GM10248 (cell line): ENCODE measurements around the gene NYAP1.
"Not testable (repeated sequence)": the region's sequence is repeated elsewhere in the genome, so short reads cannot be mapped to it uniquely, and the experiment has no call there.

Experiments
- CTCF ChIA-PET: fragments of 300-600 bp; sonication (Branson Sonifier 250); formaldehyde crosslinking; extraction: SDS; loops from one replicate; lab custom pipeline; 2021; ENCODE audit warnings: antibody characterized with exemption; lab: Yijun Ruan, JAX
- POLR2A ChIA-PET: fragments of 350-650 bp; sonication (Branson Sonifier 250); formaldehyde crosslinking; extraction: SDS; loops from one replicate; lab custom pipeline; 2020; ENCODE audit warnings: antibody characterized with exemption; lab: Yijun Ruan, JAX
- DNase-seq: peaks from one replicate; pipeline ENCODE4 v3.0.0; 2012; ENCODE audit errors: extremely low spot score
- CTCF ChIP-seq: IDR thresholded peaks from 2 replicates; pipeline ENCODE4 v1.5.1; 2012; ENCODE audit warnings: mild to moderate bottlenecking, low read depth; ENCODE audit errors: extremely low read depth, missing control alignments, control extremely low read depth

Gene NYAP1

DNA sequence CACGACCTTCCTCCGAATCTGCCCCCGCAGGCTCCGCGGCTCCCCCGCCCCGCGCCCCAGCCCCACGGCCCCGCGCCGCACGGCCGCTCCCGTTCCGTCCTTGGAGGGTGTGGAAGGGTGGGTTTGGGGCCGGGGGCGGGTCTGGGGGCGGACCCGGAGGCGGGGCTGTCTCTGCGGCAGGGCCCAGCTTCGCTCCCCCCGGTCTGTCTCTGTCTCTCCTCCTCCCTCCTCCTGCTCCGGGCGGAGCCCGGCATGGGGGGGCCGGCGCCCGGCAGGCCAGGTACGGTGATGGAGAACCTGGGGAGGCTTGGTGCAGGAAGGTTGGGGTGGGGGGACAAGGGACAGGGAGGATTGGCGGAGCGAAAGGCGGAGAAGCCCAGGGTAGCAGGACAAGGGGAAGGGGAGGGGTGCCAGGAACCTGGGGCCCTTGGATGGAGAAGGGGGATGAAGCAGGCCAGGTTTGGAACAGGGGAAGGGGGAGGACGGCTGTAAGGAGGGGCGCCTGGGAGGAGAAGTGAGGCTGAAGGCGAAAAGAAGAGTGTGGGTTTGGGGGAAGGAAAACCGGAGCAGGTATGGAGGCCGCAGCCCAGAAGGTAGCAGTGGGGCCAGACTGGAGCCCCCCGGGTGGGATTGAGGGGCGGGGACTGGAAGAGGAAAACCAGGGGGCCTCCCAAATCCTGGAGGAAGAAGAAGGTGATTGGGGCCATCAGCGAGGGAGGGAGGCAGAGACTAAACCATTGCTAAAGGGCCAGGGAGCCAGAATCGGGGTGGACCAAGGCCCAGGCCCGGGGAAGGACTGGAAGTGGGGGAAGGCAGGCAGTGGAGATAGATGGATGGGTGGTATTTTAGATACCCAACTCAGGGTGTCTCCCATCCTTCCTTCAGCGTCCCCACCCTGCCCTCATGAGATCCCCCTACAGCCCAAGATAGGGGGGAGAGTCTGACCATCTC is at the start of gene NYAP1:
TSS of gene NYAP1 (plus strand) at position 206 of the 951 bp plus-strand sequence. CDS start 1,385 bp downstream, outside the sequence.
- TF ChIP-seq CTCF = no peak
- POLR2A ChIA-PET = no interaction called here
- CTCF ChIA-PET = interaction anchor here (1.3 to 2.4 kb wide), 4 partner anchors 13 to 105 kb away, joined by 3 to 18 read pairs (median 8); no protein-coding TSS in a partner anchor
- DNase-seq = peak; percentile 58

DNA sequence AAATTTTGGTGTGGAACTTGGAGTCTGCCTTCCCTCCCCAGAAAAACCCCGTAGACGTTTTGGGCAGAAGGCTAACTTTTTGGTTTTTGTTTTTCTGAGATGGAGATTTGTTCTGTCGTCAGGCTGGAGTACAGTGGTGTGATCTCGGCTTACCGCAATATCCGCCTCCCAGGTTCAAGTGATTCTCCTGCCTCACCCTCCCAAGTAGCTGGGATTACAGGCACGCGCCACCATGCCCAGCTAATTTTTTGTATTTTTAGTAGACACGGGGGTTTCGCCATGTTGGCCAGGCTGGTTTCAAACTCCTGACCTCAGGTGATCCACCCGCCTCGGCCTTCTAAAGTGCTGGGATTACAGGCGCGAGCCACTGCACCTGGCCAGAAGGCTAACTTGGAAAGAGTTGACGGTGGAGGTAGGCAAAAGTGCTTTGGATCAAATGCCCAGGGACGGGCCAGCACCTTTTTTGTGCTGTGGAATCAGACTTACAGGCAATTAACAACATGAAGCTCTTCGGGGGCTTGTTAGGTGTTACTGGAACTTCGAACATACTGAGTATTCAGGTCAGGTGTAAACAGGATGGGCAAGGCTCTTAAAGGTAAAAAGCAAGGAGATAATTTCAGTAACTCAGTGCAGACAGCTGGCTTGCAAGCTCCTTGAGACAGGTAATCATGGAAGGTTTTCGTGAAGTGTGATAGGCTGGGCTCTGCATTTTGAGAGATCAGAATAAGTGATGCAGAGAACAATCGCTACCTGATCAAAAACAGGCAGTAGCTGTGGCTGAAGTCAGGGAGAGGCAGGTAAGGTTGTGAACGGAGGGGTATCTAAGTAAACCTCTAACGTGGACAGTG is 49.2 kb upstream of the NYAP1 start:
- ChIA-PET POLR2A (no interaction called here), CTCF (interaction anchor here (0.7 to 1.8 kb wide), 5 partner anchors 17 to 271 kb away, joined by 3 to 5 read pairs (median 3); partner anchors contain the start of gene POP7)
- DNase-seq = no peak
- TF ChIP-seq CTCF = no peak

- DNase-seq = peak; percentile 46
- ChIA-PET CTCF (interaction anchor here (1.3 to 5.1 kb wide), 4 partner anchors 14 to 302 kb away, joined by 3 to 28 read pairs (median 4); no protein-coding TSS in a partner anchor), POLR2A (interaction anchor here (0.9 to 1.3 kb wide), 3 partner anchors 8 to 242 kb away, joined by 3 to 4 read pairs (median 3); partner anchors contain the start of gene ZCWPW1)
- TF ChIP-seq CTCF = no peak
Measured at GRCh38 chr7:100435401-100436304, 48.1 kb upstream of the NYAP1 start.

DNA sequence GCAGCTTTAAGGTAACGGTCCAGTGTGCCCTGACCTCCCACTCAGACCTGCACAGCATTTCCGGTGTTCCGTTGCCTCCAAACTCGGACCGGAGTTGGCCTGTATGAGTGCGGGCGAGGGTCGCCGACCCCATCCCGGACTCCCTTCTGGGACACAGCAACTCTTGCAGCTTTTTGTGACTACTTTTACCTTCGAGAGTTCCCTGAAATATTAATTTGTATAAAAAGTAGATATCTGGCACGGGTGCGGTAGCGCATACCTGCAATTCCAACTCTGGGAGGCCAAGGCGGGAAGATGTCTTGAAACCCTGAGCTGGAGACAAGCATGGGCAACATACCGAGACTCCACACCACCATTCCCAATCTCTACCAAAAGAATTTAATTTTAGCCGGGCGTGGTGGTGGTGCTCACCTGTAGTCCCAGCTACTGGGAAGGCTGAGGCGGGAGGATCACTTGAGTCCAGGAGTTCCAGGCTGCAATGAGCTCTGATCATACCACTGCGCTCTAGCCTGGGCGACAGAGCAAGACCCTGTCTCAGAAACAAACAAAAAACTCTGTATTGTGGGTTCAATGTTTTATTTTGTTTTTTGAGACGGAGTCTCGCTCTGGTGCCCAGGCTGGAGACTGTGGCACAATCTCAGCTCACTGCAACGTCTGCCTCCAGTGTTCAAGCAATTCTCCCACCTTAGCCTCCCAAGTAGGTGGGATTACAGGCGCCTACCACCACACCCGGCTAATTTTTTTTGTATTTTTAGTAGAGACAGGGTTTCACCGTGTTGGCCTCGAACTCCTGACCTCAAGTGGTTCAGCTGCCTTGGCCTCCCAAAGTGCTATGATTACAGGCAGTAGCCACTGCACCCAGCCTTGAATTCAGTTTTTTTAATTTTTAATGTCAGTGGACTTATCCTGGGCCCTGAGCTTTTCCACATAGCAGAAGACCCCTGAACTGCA is 46.3 kb upstream of the NYAP1 start:
- no peak for TF ChIP-seq CTCF
- DNase-seq = no peak
- ChIA-PET CTCF (interaction anchor here (0.9 to 5.1 kb wide), 8 partner anchors 9 to 268 kb away, joined by 3 to 28 read pairs (median 4); no protein-coding TSS in a partner anchor), POLR2A (interaction anchor here (0.5 to 1.3 kb wide), 5 partner anchors 9 to 253 kb away, joined by 3 to 8 read pairs (median 4); partner anchors contain the start of gene ZCWPW1)

- TF ChIP-seq CTCF = no peak
- ChIA-PET POLR2A (interaction anchor here (0.7 kb wide), 1 partner anchor 246 kb away, joined by 7 read pairs; no protein-coding TSS in a partner anchor), CTCF (interaction anchor here (0.9 to 5.1 kb wide), 4 partner anchors 8 to 44 kb away, joined by 4 to 28 read pairs (median 4); no protein-coding TSS in a partner anchor)
- DNase-seq = no peak
Measured at GRCh38 chr7:100438172-100438571, 45.6 kb upstream of the NYAP1 start.

GRCh38 chr7:100438731-100439130 is 45.0 kb upstream of the NYAP1 start:
- CTCF ChIA-PET = interaction anchor here (1.2 to 5.1 kb wide), 3 partner anchors 11 to 267 kb away, joined by 3 to 28 read pairs (median 3); no protein-coding TSS in a partner anchor
- DNase-seq, POLR2A ChIA-PET: not testable (repeated sequence)

- DNase-seq, POLR2A ChIA-PET: not testable (repeated sequence)
- CTCF ChIA-PET = interaction anchor here (1.2 to 5.1 kb wide), 3 partner anchors 11 to 266 kb away, joined by 3 to 28 read pairs (median 3); no protein-coding TSS in a partner anchor
Measured at GRCh38 chr7:100439244-100439643, 44.5 kb upstream of the NYAP1 start.
